ENCODE results near the gene ACAA2. TPM values are rescaled to one million over a fixed set of nuclear protein-coding genes. Genes with fewer than 3 reads are reported as not detected.
A peak's percentile ranks its signal among the peaks of the same experiment; 100 is the strongest.

The ACAA2 gene
- polyA plus RNA-seq, 1 of the 3 experiments (the other 2 are of a cell fraction): 34.9 TPM

GRCh38 chr18:49862656-49863385 lies 49.5 kb upstream of the ACAA2 start (continued):
- TF ChIP-seq ZBTB33 (IDR thresholded peaks at IDR 0.05; ENCODE audit: borderline replicate concordance, low read depth) (no peak), TAF1 (IDR thresholded peaks at IDR 0.05; ENCODE audit: borderline replicate concordance, low read depth, low read length) (no peak)

DNA sequence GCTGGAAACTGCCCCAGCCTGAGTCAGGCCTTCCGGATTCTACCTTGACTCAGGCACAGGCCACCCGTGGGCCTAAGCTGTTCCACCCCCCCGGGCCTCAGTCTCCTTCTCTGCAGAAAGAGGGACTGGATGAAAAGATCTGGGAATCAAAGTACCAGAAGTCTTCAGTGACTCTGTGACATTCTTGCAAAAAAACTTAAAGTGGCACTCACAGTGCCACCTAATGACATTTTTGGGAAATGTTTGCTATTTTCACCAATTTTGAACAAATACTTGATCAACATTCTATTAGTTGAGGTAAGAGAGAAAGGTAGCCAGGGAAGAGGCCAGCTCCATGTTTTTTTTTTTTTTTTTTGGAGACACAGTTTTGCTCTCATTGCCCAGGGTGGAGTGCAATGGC lies 48.3 kb upstream of the ACAA2 start:
- Histone ChIP-seq H3F3A (replicated peaks; ENCODE audit: insufficient read depth) (no peaks in the 10 kb centered on the region), H3K27me3 (ENCODE audit: insufficient read depth) (no peaks in the 10 kb centered on the region), H3K9ac (no peak overlapping the region), H3K4me1 (ENCODE audit: control insufficient read depth in 1 of 2, insufficient read depth in 2 of 2, low read depth in 1 of 2, low read length in 1 of 2) (peaks cover 3 to 5% of the 10 kb centered on the region in 2 experiments; a peak in 2 of 4 replicates), H2AFZ (ENCODE audit: low read depth) (no peak overlapping the region), H3K27ac (ENCODE audit: low read depth in 2 of 2, low read length in 1 of 2) (no peak overlapping the region), H3K4me2 (no peak overlapping the region), H3K4me3 (ENCODE audit: low read depth in 2 of 2, low read length in 1 of 2) (no peak overlapping the region), H3K36me3 (replicated peaks in 1 of 2; ENCODE audit: control insufficient read depth in 1 of 2, insufficient read depth in 2 of 2, low read length in 1 of 2) (no peaks in the 10 kb centered on the region), H3K9me2 (no peaks in the 10 kb centered on the region), H3K9me3 (no peaks in the 10 kb centered on the region), H3K79me2 (ENCODE audit: insufficient read depth) (no peaks in the 10 kb centered on the region), H4K20me1 (ENCODE audit: insufficient read depth) (no peaks in the 10 kb centered on the region)
- WGBS (ENCODE audit: low lambda C conversion rate): 37% methylated on average over 3 of the region's 3 CpGs
- DNase-seq: no peak
- ChIA-PET CTCF (interaction anchor here (0.7 to 15.8 kb wide), 24 partner anchors 8 to 548 kb away, joined by 3 to 254 read pairs (median 4); partner anchors contain the start of gene LIPG), POLR2A (no interaction called here)
- TF ChIP-seq SMC3 (IDR thresholded peaks at IDR 0.05; ENCODE audit: low read depth, low read length) (peak; percentile 35), USF1 (IDR thresholded peaks at IDR 0.05; ENCODE audit: borderline replicate concordance, low read depth) (no peak), FOXJ3 (CRISPR knock-in tag; IDR thresholded peaks at IDR 0.05) (no peak), CTCF (IDR thresholded peaks at IDR 0.05) (peak; percentile 60), RAD21 (IDR thresholded peaks at IDR 0.05; ENCODE audit: low read length) (peak; percentile 57)

- no peak for DNase-seq
- ChIA-PET POLR2A (interaction anchor here (1.0 kb wide), 1 partner anchor 46 kb away, joined by 4 read pairs; no protein-coding TSS in a partner anchor), CTCF (interaction anchor here (0.9 to 15.8 kb wide), 20 partner anchors 9 to 348 kb away, joined by 3 to 254 read pairs (median 7); partner anchors contain the start of gene LIPG)
- Histone ChIP-seq H2AFZ (ENCODE audit: low read depth) (no peak overlapping the region), H3F3A (replicated peaks; ENCODE audit: insufficient read depth) (no peaks in the 10 kb centered on the region), H3K79me2 (ENCODE audit: insufficient read depth) (no peaks in the 10 kb centered on the region), H4K20me1 (ENCODE audit: insufficient read depth) (no peaks in the 10 kb centered on the region), H3K36me3 (replicated peaks in 1 of 2; ENCODE audit: control insufficient read depth in 1 of 2, insufficient read depth in 2 of 2, low read length in 1 of 2) (no peaks in the 10 kb centered on the region), H3K4me2 (no peak overlapping the region), H3K9me3 (no peaks in the 10 kb centered on the region), H3K27ac (ENCODE audit: low read depth in 2 of 2, low read length in 1 of 2) (no peak overlapping the region), H3K9me2 (no peaks in the 10 kb centered on the region), H3K4me3 (ENCODE audit: low read depth in 2 of 2, low read length in 1 of 2) (no peak overlapping the region), H3K27me3 (ENCODE audit: insufficient read depth) (no peaks in the 10 kb centered on the region), H3K4me1 (ENCODE audit: control insufficient read depth in 1 of 2, insufficient read depth in 2 of 2, low read depth in 1 of 2, low read length in 1 of 2) (peaks cover 0 to 3% of the 10 kb centered on the region in 2 experiments; a peak in 2 of 4 replicates), H3K9ac (no peak overlapping the region)
- TF ChIP-seq FOXJ3 (CRISPR knock-in tag; IDR thresholded peaks at IDR 0.05) (no peak), ELF1 (IDR thresholded peaks at IDR 0.05) (no peak)
- TF ChIP-seq, protein P1, sequence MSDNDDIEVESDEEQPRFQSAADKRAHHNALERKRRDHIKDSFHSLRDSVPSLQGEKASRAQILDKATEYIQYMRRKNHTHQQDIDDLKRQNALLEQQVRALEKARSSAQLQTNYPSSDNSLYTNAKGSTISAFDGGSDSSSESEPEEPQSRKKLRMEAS (IDR thresholded peaks at IDR 0.05; ENCODE audit: low read depth): no peak
- 87% methylated on average over 7 of the region's 12 CpGs for WGBS (ENCODE audit: low lambda C conversion rate)
Observed at GRCh38 chr18:49859725-49860124, 46.4 kb upstream of the ACAA2 start.

All from SK-N-SH (cell line).